Uterus (tissue), 2 donors: ENCODE data around the gene CHMP4B.

Experiments
- CTCF ChIP-seq, 4 experiments: fragments of 200-600 bp in 2 of 4; fragments of 450-650 bp in 2 of 4; sonication (generic) in 2 of 4; IDR thresholded peaks; one replicate each; pipeline ENCODE4 v1.5.1; 2016 to 2019; ENCODE audit warnings: antibody characterized with exemption in 4 of 4, mild to moderate bottlenecking in 2 of 4, moderate library complexity in 1 of 4
- POLR2A ChIP-seq, 2 donors: fragments of 450-650 bp; IDR thresholded peaks; one replicate each; pipeline ENCODE4 v1.6.1; 2016; ENCODE audit warnings: antibody characterized with exemption in 2 of 2, mild to moderate bottlenecking in 1 of 2, moderate library complexity in 1 of 2

GRCh38 chr20:33837096-33837830 lies 26.1 kb downstream of the CHMP4B start:
- TF ChIP-seq CTCF (IDR thresholded peaks at IDR 0.05) (no peak), POLR2A (IDR thresholded peaks at IDR 0.05) (no peak)
